HG03354 (cell line): ENCODE measurements around the gene ARHGDIA.
"Not testable (repeated sequence)": the region's sequence is repeated elsewhere in the genome, so short reads cannot be mapped to it uniquely, and the experiment has no call there.

Source experiments
- ATAC-seq: cut with Tn5 transposase; IDR thresholded peaks from one replicate; pipeline ENCODE4 v1.9.1; 2021; ENCODE audit warnings: mild to moderate bottlenecking; ENCODE audit not compliant: unreplicated experiment, poor library complexity, severe bottlenecking

Gene ARHGDIA

DNA sequence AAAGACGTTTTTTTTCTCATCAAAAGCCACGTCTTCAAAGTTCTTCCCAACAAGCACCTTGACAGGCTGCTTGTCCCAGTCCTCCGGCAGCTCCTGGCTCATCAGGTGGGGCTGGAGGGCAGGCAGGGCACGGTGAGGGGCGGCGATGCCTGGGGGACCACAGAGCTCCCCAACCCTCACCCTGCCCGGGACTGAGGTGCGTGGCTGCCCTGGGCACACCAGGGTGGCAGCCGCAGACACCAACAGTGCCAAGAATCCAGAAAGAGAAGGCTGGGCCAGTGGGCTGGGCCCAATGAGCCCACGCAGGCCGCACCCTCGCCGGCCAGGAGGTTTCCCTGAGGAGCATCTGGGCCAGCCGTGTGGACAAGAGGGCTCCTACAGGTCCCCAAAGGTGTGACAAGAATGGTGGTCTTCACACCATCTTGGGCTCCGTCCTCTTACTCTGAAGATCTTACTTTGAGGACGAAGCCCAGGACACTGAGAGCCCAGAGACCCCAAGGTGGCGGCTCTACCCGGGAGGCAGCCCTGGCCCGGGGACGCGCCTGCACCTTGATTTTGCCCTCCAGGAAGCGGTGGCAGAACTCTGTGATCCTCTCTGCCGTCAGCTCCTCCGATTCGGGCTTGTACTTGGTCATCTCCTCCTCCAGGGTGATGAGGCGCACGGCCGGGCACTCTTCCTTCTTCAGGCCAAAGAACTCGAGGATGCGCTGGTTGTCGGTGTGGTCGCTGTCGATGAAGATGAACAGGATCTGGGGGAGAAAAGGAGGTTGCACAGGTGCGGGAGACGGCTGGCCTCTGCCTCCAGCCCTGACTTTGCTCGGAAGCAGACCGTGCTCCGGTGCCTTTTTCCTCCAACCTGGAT, 25.0 kb downstream of the ARHGDIA start:
- no peak for ATAC-seq

DNA sequence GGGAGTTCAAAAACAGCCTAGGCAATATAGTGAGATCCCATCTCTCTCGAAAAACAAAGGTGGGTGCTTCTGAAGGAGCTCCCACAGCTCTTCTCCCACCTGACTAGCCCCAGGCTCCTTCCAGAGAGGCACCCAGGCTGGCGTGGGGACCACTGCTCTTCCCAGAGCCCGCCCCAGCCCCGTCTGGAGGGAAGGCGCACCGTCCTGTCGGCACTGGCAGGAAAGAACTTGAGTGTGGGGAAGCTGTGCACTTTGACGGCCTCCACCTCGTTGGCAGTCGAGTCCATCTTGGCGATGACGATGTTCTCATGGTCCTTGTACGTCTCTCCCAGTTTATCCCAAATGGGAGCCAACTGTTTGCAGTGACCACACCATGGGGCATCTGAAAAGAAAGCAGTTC, 25.8 kb downstream of the ARHGDIA start:
- no peak for ATAC-seq

DNA sequence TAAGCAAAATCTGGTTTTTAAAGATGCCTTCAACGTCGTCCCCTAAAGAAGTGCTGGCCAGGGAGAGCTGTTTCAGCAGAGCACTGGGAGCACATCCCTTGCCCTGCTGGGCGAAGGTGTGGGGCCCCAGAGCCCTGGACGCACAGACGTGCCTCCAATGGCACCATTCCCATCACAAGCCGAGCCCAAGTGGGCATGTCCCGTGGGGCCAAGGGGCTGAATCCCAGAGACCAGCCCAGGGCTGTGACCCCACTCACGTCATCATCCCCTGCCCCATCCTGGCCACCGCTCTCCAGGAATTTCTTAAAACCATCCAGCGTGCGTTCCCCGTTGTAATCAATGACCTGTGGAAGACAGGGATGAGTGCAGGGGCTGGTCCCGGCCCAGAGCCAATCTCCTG, 26.2 kb downstream of the ARHGDIA start:
- ATAC-seq, result no peak

DNA sequence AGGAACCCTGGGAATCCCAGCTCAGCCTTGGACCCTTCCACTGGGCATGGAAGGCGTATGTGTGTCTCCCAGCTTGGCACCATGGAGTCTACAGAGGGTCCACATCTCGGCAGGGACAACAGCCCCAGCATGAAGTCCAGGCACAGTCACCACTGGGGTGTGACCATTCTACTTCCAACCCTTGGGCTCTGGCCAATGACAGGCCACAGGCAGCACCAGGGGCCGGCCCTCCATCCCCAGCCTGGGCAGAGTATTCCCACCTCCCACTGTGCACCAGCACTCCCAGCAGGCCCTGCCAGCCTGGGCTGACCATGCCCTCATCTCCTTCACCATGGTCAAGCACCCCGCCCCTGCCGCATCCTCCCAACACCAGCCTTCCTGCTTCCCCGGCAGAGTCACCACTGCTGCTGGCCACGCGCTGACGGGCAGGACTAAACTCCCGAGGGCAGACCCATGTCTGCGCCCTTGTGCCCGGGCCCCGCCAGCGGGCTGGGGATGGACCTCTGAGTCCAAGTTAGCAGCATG, 26.7 kb downstream of the ARHGDIA start:
- ATAC-seq, result no peak

DNA sequence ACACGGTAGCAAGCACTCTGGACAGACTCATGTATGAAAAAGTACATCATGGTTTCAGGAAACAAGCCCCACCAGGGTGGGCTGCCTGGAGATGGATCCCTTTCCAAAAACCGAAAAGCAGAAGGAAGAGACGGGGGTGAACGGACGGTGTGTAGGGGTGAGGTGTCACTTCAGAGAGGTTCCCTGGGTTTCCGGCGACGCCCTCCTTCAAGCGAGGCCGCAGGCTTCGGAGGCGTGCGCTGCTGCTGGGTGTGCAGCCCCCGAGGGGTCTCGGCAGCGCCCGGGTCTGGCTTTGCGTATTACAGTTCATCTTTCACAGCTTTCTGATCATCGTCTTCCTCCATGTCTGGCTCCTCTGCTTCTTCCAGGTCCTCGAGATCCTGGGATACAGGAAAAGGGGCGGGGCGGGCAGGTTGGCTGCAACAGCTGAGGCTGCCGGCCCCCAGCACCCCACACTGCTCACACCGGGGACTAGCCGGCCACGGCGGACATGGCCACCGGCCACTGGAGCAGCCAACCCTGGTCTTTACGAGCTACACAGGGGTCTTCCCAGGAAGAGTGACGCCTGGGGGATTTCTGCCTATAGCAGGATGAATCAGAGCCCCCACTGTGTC, 27.3 kb downstream of the ARHGDIA start:
- no peak for ATAC-seq

DNA sequence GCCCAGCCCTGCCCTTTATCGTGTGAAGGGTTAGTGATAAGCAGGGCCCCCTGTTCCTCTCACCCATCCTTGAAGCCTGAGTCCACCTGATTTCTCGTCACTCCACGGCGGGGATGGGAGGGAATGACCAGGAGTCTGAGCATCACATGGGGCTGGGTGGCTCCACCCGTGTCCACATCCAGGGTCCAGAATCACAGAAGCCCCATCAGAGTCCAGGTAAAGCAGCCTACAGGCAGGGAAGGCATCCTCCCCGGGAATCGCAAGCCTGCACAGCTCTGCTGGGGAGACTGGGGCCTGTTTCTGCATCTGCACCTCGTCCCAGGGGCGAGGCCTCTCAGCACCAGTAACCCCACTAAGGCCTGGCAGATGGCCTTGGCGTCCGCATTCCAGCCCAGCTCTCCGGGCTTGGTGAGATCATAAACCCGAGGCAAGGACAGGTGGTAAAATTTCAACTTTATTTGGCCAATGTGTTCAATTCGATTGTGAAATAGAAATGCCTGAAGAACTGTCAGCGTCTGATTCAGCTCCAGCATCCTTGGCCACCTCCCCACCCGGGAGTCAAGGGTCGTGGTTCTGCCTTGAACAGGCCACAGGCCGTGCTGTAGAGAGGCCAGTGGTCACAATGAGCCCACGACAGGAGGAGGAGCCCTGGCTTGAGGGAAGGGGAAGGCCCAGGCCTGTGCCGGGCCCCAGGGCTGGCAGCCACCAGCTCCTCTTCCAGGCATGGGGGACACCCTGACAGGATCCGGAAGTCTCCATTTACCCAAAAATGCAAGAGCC, 28.2 kb downstream of the ARHGDIA start:
- ATAC-seq, result no peak

DNA sequence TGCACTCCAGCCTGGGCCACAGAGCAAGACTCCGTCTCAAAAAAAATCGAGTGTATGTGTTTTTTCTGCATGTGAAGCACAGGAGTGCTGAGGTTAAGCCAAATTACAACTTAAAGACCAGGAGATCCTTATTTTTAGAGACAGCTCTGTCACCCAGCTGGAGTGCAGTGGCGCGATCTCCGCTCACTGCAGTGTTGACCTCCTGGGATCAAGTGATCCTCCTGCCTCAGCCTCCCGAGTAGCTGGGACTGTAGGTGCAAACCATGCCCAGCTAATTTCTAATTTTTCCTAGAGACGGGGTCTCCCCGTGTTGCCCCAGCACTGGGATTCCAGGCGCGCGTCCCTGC, 28.8 kb downstream of the ARHGDIA start:
- no peak for ATAC-seq

DNA sequence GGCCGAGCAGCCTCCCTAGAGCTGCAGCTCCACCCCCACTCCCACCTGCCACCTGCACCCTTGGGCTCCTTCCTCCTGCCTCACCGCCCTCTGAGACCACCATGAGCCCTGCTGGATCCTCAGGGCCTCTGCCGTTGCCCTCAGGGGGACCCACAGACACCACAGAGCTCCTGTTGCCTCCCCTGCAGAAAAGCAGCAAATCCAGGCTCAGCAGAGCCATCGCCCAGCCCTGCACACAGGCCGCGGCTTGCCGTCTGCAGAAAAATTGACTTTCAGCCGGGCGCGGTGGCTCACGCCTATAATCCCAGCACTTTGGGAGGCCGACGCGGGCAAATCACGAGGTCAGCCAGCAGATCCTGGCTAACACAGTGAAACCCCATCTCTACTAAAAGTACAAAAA, 29.3 kb downstream of the ARHGDIA start:
- no peak for ATAC-seq

DNA sequence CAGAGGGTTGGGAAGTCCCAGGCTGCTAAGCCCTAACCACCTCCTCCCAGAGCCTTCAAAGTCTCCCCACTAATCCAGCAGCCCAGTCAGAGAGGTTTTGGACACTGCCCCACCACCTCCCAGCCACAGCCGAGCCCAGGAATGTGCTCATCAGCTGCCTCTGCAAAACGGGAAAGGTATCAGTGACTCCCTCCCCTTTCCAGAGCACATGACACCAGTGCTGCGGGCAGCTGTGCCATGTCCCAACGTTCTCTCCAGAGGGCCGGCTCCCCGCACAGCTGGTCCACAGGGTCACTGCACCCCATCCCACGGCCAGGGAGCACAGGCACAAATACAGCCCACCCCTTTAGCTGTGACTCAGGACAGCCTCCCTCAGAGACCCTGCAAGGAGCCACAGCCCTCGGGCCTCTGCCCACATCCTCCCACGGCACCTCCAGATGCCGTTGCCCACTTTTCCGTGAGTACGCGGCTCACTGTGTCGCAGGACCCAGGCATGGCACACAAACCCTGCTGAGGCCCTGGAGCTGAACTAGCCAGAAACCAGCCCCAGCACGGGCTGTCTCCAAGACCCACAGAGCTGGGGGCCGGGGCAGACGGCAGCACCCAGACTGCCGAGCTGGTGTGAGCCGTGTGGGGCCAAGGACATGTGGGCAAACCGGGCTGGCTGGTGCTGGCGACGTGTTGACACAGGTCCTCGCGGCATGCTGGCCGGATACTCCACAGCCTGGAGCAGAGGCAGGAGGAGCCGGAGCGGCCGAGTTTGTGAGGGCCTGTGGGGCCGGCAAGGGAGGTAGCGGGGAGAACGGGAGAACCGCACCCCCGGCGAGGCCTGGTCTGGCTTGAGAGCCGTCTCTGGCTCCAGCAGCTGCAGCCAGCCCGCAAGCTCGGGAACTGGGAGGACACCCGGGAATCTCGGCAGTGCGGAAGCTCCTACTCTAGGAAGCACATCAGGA, 30.0 kb downstream of the ARHGDIA start:
- no peak for ATAC-seq

DNA sequence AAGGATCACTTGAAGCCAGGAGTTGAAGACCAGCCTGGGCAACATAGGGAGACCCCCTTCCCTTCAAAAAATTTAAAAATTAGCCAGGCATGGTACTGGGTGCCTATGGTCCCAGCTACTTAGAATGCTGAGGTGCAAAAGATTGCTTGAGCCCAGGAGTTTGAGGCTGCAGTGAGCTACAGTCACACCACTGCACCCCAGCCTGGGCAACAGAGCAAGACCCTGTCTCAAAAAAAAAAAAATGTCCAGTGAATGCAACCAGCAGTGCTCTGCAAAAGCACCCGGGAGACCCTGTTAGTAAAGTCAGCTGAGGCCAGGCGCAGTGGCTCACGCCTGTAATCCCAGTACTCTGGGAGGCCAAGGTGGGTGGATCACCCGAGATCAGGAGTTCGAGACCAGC, 31.1 kb downstream of the ARHGDIA start:
- not testable (repeated sequence) for ATAC-seq

DNA sequence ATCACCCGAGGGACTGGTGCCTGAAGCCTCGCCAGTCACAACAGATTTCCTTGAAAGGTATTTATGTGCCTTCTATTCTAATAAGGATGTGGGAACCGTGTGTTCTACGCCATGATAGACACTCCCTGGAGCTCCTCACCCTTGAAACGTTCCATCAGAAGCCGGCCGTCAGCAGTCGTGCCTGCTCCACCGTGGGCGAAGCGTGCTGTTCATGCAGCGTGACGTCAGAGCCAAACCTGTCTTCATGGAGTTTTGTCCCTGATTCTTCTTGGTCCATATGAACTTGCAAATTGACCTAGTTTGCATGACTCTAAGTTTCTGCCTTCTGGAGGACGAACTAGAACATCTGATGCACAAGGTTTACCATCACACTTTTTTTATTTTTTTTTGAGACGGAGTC, 31.8 kb downstream of the ARHGDIA start:
- no peak for ATAC-seq

DNA sequence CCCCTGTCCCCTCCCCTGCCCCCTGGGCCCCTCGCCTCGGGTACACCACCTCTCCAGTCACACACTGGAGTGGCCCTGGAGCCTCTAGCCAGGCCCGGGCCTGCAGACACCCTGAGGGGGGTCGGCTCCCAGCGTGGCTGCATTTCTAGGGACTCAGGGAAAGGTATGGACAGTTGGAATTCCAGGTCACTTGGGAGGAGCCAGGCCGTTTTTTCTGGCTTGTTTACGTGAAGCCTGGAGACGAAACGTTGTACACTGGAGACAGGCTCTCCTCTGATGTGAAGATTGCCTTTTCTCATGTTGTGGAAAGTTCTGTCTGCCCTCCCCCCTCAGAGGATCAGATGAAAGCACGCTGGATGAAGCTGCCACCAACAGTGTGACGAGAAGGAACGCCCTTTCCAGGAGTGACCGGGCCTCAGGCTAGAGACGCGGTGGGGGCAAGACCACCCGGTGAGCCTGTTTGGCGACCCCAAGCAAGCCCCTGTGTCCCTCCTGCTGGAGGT, 32.3 kb downstream of the ARHGDIA start:
- ATAC-seq, result no peak

DNA sequence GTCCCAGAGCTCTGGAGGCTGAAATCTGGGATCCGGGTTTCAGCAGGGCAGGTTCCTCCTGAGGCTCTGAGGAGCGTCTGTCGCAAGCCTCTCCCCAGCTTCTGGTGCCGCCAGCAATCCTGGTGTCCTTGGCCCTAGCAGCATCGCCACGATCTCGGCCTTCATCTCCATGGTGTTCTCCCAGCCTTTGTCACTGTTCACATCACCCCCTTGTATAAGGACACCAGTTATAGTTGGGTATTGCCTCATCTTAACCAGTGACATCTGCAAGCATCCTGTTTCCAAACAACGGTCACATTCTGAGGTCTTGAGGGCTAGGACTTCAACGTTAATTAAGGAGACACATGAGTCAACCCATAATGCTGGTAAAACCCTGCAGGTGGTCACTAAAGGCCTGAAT, 33.5 kb downstream of the ARHGDIA start:
- no peak for ATAC-seq

DNA sequence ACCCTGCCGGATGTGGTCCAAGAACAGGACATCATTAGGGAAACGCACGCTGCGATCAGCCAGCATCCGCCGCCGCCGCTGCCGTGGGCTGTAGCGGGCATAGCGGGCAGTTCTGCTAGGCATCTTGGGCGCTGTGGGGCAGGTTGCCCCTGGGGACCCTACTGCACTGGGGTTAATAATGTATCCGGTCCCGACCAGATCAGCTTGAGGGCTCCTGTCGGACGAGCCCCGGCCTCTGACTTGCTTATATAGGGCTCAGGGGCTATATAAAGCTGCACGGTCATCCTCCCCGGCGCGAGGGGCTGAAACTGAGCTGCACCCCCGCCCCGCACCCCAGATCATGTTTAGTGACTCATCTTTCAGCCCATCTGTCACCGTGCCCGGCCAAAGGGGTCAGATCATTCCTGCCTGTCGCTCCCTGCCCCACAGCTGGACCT, 36.3 kb downstream of the ARHGDIA start, which contains the start of gene PPP1R27:
PPP1R27 (minus strand) TSS at position 220 of the 437 bp plus-strand sequence; CDS start at position 123, 97 bp downstream.
- ATAC-seq, result no peak

DNA sequence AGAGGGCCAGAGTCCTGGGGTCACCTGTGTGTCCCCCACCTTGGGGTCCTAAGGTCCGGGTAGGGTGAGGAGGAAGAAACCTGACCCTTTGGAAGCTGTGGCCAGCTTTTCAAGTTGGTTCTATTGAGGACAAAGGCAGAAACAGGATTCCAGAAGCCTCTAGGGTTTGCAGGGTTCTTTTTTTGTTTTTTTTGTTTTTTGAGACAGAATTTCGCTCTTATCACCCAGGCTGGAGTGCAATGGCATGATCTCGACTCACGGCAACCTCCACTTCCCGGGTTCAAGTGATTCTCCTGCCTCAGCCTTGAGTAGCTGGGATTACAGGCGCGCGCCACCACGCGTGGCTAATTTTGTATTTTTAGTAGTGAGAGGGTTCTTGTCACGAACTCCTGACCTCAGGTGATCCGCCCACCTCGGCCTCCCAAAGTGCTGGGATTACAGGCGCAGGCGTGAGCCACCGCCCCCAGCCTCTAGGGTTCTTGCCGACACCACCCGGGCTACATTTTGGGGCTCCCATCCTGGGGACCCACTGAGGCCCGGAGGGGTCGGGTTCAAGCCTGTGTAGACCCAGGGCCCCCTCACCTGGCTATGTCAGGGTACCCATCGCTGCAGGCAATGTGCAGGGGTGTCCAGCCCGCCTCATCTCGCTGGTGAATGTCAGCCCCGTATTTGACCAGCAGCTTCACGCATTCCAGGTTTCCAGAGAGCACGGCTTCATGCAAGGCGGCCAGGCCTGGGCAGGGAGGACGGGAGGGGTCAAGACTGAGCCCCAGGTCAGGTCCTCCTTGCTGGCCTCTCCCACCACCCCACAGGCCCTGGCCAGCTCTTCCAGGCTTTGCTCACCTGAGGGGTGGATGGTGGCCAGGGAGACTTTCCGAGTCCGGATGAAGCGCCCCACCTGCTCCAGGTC, 37.0 kb downstream of the ARHGDIA start:
- no peak for ATAC-seq

DNA sequence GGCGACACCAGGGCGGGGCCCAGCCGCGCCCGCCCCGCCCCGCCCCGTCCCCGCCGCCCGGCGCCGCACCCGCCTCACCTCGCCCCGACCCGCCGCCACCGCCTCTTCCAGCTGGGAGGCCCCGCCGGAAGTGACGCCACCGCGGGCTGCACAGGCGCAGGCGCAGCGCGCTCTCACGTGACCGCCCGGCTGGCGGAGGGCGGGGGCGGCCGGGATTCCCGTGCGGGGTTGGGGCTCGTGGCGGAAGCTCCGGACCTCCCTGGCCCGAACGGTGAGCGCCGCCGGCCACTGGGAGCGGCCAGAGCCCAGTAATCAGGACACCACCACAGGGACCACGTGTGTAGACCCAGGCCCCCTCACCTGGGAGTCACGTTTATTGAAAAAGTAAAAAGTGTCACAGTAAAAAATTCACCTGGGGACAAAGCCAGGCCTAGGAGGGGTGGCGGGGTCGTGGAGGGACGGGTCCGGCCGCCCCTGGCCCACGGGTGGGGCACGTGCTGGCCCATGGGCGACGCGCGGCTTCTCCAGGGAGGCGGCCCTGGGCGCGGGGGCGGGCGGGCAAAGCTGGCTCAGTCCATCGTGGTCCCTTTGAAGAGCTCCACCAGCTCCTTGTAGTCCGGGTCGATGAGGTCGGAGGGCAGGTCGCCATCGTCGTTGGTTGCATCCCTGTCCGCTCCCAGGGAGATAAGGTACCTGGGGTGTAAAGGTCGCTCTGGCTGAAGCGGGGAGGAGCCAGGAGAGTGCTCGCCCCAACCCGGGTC, 37.8 kb downstream of the ARHGDIA start, which contains the start of gene MCRIP1:
MCRIP1 (minus strand) TSS at position 132 of the 761 bp plus-strand sequence. CDS start 8,785 bp downstream, outside the sequence.
- ATAC-seq, result peak; percentile 77

DNA sequence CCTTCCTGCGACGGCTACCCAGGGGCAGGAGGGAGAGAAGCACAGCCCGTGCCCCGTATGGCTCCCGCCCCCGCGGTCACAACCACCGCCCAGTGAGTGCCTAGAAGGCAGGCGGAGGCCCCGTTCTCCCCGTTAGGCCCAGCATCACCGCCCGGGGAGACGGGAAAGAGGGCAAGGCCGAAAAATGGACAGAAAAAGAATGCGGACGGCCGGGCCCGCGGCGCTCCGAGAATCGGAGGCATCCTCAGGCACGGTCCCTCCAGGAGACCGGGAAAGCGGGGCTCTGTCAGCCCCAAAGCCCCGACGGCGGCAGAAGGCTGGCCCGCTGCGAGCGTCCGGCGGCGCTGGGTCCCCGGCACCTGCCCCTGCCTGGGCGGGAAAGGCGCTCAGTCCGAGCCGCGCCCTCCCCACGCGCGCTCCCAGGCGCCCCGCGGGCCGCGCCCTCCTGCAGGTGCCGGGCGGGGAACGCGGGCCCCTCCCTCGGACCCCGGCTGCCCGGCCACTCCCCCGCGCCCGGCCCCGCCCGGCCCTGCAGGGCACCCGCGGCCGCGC, 38.5 kb downstream of the ARHGDIA start:
- ATAC-seq, result peak; percentile 23
